ENCODE data around the gene MRPS16.

Gene MRPS16

DNA sequence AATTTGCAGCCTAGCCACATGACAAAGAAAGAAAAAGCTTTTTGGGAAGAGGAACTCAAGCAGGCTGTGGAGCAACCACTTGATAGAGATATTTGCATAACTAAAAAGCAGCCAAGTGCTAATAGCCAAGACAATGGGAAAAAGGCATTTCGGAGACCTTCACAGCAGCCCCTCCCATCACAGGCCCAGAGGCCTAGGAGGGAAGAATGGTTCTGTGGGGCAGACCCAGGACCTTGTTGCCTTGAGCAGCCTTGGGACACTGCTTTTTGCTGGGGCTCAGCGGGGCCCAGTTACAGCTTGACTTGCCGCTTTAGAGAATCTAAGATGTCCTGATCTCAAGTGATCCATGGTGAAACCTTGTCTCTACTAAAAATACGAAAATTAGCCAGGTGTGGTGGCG, 46.1 kb downstream of the MRPS16 start:
- DNase-seq, result no peak
- Histone ChIP-seq H3K4me1 (ENCODE audit: low read length) (no peaks in the 10 kb centered on the region), H2AFZ (ENCODE audit: low read length) (no peak overlapping the region), H3F3A (ENCODE audit: insufficient read depth, low read length) (no peaks in the 10 kb centered on the region), H3K36me3 (replicated peaks; ENCODE audit: insufficient read depth, low read length) (no peaks in the 10 kb centered on the region), H3K27ac (ENCODE audit: low read length) (no peak overlapping the region), H3K9ac (ENCODE audit: low read length) (no peak overlapping the region), H3K9me3 (replicated peaks; ENCODE audit: insufficient read depth, low read length) (no peaks in the 10 kb centered on the region), H3K27me3 (replicated peaks; ENCODE audit: insufficient read depth, low read length) (no peaks in the 10 kb centered on the region), H3K4me3 (ENCODE audit: low read length) (no peak overlapping the region), H4K20me1 (ENCODE audit: insufficient read depth, low read length) (no peaks in the 10 kb centered on the region), H3K79me2 (ENCODE audit: low read length) (no peaks in the 10 kb centered on the region), H3K9me2 (replicated peaks; ENCODE audit: insufficient read depth, low read length) (no peaks in the 10 kb centered on the region), H3K4me2 (ENCODE audit: low read depth, low read length) (no peak overlapping the region)
- TF ChIP-seq EZH2 (optimal IDR thresholded peaks at IDR 0.05; ENCODE audit: low read depth, low read length), result no peak
- TF ChIP-seq, protein P1, sequence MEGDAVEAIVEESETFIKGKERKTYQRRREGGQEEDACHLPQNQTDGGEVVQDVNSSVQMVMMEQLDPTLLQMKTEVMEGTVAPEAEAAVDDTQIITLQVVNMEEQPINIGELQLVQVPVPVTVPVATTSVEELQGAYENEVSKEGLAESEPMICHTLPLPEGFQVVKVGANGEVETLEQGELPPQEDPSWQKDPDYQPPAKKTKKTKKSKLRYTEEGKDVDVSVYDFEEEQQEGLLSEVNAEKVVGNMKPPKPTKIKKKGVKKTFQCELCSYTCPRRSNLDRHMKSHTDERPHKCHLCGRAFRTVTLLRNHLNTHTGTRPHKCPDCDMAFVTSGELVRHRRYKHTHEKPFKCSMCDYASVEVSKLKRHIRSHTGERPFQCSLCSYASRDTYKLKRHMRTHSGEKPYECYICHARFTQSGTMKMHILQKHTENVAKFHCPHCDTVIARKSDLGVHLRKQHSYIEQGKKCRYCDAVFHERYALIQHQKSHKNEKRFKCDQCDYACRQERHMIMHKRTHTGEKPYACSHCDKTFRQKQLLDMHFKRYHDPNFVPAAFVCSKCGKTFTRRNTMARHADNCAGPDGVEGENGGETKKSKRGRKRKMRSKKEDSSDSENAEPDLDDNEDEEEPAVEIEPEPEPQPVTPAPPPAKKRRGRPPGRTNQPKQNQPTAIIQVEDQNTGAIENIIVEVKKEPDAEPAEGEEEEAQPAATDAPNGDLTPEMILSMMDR (IDR thresholded peaks at IDR 0.05; ENCODE audit: low read length), result no peak
- no peak for TF ChIP-seq EZH2phosphoT487 (IDR thresholded peaks at IDR 0.05; ENCODE audit: low read length)

DNA sequence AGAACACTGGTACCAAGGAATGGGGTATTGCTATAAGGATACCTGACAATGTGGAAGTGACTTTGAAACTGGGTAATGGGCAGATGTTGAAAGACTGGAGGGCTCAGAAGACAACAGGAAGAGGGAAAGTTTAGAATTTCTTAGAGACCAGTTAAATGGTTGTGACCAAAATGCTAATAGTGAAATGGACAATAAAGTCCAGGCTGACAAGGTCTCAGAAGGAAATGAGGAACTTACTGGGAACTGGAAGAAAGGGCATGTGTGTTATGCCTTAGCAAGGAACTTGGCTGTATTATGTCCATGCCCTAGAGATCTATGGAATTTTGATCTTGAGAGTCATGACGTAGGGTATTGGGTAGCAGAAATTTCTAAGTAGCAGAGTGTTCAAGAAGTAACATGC, 46.6 kb downstream of the MRPS16 start:
- no peaks in the 10 kb centered on the region for H3F3A ChIP-seq (ENCODE audit: insufficient read depth, low read length)
- no peak overlapping the region for H3K4me3 ChIP-seq (ENCODE audit: low read length)
- H3K27ac ChIP-seq (ENCODE audit: low read length), result no peak overlapping the region
- H3K9me3 ChIP-seq (replicated peaks; ENCODE audit: insufficient read depth, low read length), result no peaks in the 10 kb centered on the region
- H3K27me3 ChIP-seq (replicated peaks; ENCODE audit: insufficient read depth, low read length), result no peaks in the 10 kb centered on the region
- TF ChIP-seq EZH2phosphoT487 (IDR thresholded peaks at IDR 0.05; ENCODE audit: low read length) (no peak), EZH2 (optimal IDR thresholded peaks at IDR 0.05; ENCODE audit: low read depth, low read length) (no peak)
- TF ChIP-seq, protein P1 (IDR thresholded peaks at IDR 0.05; ENCODE audit: low read length), result no peak
- H4K20me1 ChIP-seq (ENCODE audit: insufficient read depth, low read length), result no peaks in the 10 kb centered on the region
- DNase-seq, result no peak
- no peaks in the 10 kb centered on the region for H3K9me2 ChIP-seq (replicated peaks; ENCODE audit: insufficient read depth, low read length)
- no peak overlapping the region for H2AFZ ChIP-seq (ENCODE audit: low read length)
- no peaks in the 10 kb centered on the region for H3K4me1 ChIP-seq (ENCODE audit: low read length)
- H3K36me3 ChIP-seq (replicated peaks; ENCODE audit: insufficient read depth, low read length), result no peaks in the 10 kb centered on the region
- no peak overlapping the region for H3K4me2 ChIP-seq (ENCODE audit: low read depth, low read length)
- no peak overlapping the region for H3K9ac ChIP-seq (ENCODE audit: low read length)
- no peaks in the 10 kb centered on the region for H3K79me2 ChIP-seq (ENCODE audit: low read length)

DNA sequence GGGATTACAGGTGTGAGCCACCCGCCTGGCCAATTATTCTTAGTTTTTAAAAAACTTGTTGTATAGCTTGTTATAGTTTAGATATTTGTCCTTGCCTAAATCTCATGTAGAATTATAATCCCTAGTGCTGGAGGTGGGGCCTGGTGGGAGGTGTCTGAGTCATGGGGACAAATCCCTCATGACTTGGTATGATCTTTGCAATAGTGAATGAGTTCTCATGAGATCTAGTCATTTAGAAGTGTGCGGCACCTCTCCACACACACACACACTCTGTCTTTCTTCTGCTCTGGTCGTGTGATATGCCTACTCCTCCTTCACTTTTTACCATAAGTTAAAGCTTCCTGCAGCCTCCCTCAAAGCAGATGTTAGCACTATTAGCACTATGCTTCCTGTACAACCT, 47.4 kb downstream of the MRPS16 start:
- Histone ChIP-seq H2AFZ (ENCODE audit: low read length) (no peak overlapping the region), H3K9me3 (replicated peaks; ENCODE audit: insufficient read depth, low read length) (no peaks in the 10 kb centered on the region), H3K27me3 (replicated peaks; ENCODE audit: insufficient read depth, low read length) (no peaks in the 10 kb centered on the region), H3K36me3 (replicated peaks; ENCODE audit: insufficient read depth, low read length) (no peaks in the 10 kb centered on the region), H3K4me1 (ENCODE audit: low read length) (no peaks in the 10 kb centered on the region), H4K20me1 (ENCODE audit: insufficient read depth, low read length) (no peaks in the 10 kb centered on the region), H3K79me2 (ENCODE audit: low read length) (no peaks in the 10 kb centered on the region), H3F3A (ENCODE audit: insufficient read depth, low read length) (no peaks in the 10 kb centered on the region), H3K4me2 (ENCODE audit: low read depth, low read length) (no peak overlapping the region), H3K9ac (ENCODE audit: low read length) (no peak overlapping the region), H3K9me2 (replicated peaks; ENCODE audit: insufficient read depth, low read length) (no peaks in the 10 kb centered on the region), H3K4me3 (ENCODE audit: low read length) (no peak overlapping the region), H3K27ac (ENCODE audit: low read length) (no peak overlapping the region)
- TF ChIP-seq EZH2 (optimal IDR thresholded peaks at IDR 0.05; ENCODE audit: low read depth, low read length) (no peak), EZH2phosphoT487 (IDR thresholded peaks at IDR 0.05; ENCODE audit: low read length) (no peak)
- TF ChIP-seq, protein P1 (IDR thresholded peaks at IDR 0.05; ENCODE audit: low read length), result no peak
- DNase-seq, result no peak

Data from MM.1S (cell line).